ENCODE data around the gene OMP. TPM values are rescaled to one million over a fixed set of nuclear protein-coding genes. Genes with fewer than 3 reads are reported as not detected.

OMP gene
- polyA plus RNA-seq, 3 donors: not detected

DNA sequence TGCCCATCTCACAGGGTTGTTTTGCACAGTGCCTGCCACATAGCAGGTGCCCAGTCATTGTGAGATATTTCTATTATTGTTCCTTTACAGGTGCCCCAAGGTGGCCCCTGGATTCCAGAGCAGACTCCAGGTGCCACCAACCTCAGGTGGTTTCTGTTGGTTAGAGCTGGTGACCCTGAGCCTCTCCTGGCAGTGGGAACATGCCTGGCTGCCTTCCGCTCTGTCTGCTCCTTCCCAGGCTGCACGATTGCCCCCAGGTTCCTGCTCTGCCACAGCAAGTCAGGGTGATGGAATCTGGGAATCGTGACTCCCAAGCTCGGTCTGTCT lies 12.6 kb upstream of the OMP start:
- H3K9me3 ChIP-seq (replicated peaks in 1 of 2; ENCODE audit: control insufficient read depth in 1 of 2, insufficient read depth in 1 of 2, low read length in 2 of 2): no peaks in the 10 kb centered on the region
- TF ChIP-seq, protein P1, sequence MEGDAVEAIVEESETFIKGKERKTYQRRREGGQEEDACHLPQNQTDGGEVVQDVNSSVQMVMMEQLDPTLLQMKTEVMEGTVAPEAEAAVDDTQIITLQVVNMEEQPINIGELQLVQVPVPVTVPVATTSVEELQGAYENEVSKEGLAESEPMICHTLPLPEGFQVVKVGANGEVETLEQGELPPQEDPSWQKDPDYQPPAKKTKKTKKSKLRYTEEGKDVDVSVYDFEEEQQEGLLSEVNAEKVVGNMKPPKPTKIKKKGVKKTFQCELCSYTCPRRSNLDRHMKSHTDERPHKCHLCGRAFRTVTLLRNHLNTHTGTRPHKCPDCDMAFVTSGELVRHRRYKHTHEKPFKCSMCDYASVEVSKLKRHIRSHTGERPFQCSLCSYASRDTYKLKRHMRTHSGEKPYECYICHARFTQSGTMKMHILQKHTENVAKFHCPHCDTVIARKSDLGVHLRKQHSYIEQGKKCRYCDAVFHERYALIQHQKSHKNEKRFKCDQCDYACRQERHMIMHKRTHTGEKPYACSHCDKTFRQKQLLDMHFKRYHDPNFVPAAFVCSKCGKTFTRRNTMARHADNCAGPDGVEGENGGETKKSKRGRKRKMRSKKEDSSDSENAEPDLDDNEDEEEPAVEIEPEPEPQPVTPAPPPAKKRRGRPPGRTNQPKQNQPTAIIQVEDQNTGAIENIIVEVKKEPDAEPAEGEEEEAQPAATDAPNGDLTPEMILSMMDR (IDR thresholded peaks at IDR 0.05): no peak
- Mint-ChIP-seq H3K4me1 (no peaks in the 10 kb centered on the region), H3K4me3 (no peak overlapping the region), H3K36me3 (no peaks in the 10 kb centered on the region), H3K9me3 (no peaks in the 10 kb centered on the region), H3K27ac (no peak overlapping the region), H3K27me3 (ENCODE audit: low read depth in 3 of 3) (peaks cover 0 to 5% (median 0%) of the 10 kb centered on the region in 3 donors)
- H3K4me3 ChIP-seq (replicated peaks in 1 of 3; ENCODE audit: low read depth in 2 of 3, low read length in 3 of 3): no peak overlapping the region
- no peaks in the 10 kb centered on the region for H3K27me3 ChIP-seq (ENCODE audit: control insufficient read depth in 2 of 2, insufficient read depth in 2 of 2, low read length in 2 of 2)
- H3K4me2 ChIP-seq (replicated peaks; ENCODE audit: extremely low read depth, low read length, poor library complexity, severe bottlenecking): no peak overlapping the region
- no peak overlapping the region for H2AFZ ChIP-seq (ENCODE audit: insufficient read depth, low read depth, low read length, poor library complexity, severe bottlenecking)
- H3K27ac ChIP-seq (ENCODE audit: low read depth in 1 of 2, low read length in 2 of 2): no peak overlapping the region
- no peaks in the 10 kb centered on the region for H4K20me1 ChIP-seq (ENCODE audit: insufficient read depth, low read length)
- no peak for DNase-seq
- 93% methylated on average over 4 of the region's 4 CpGs for WGBS (ENCODE audit: insufficient coverage)
- H3K36me3 ChIP-seq (replicated peaks in 1 of 2; ENCODE audit: control insufficient read depth in 1 of 2, insufficient read depth in 2 of 2, low read length in 2 of 2): no peaks in the 10 kb centered on the region
- intact Hi-C loops (cut with micrococcal nuclease): loop anchor here (2.0 kb wide), 2 partner anchors 41 to 43 kb away; no protein-coding TSS in a partner anchor
- H3K9ac ChIP-seq (ENCODE audit: insufficient read depth, low read length, poor library complexity, severe bottlenecking): no peak overlapping the region
- no peaks in the 10 kb centered on the region for H3K79me2 ChIP-seq (ENCODE audit: insufficient read depth, low read length)
- H3K4me1 ChIP-seq (ENCODE audit: control insufficient read depth in 1 of 2, insufficient read depth in 2 of 2, low read length in 2 of 2): no peaks in the 10 kb centered on the region

DNA sequence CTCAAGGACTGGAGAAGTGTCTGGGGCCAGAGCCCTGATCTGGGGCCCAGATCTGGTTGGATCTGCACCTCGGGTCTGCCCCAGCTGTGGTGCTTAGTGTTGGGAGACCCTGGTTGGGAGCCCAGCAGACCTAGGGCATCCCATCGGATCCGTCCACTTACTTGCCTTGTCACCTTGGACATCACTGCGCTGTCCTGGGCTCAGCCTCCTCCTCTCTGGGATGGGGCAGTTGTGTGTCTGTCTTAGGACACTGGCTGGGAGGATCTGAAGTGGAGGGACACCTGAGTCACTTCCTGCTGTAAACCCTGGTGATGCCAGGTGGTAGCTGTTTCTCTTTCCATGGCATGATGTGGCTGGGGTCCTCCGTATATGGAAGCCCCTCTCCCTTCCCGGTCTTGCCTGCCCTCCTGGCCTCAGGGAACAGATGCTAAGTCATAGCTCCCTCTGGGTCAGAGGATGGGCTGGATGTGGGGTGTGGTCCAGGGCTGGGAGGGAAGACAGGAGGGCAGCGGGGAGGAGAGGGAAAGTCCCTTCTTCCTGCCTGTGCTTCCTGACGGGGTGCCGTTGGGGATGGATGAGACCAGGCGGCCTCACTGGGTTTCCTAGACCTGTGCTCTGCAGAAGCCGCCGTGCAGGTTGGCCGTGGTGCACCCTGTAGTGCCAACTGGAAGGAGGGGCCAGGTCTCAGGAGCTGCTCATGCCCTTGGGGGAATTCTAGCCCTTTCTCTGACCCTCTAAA lies 12.1 kb upstream of the OMP start:
- 47% methylated on average over 8 of the region's 13 CpGs for WGBS (ENCODE audit: insufficient coverage)
- H3K9me3 ChIP-seq (replicated peaks in 1 of 2; ENCODE audit: control insufficient read depth in 1 of 2, insufficient read depth in 1 of 2, low read length in 2 of 2): no peaks in the 10 kb centered on the region
- H3K36me3 ChIP-seq (replicated peaks in 1 of 2; ENCODE audit: control insufficient read depth in 1 of 2, insufficient read depth in 2 of 2, low read length in 2 of 2): no peaks in the 10 kb centered on the region
- H3K4me1 ChIP-seq (ENCODE audit: control insufficient read depth in 1 of 2, insufficient read depth in 2 of 2, low read length in 2 of 2): no peaks in the 10 kb centered on the region
- no peaks in the 10 kb centered on the region for H3K9me3 Mint-ChIP-seq
- no peak overlapping the region for H3K4me2 ChIP-seq (replicated peaks; ENCODE audit: extremely low read depth, low read length, poor library complexity, severe bottlenecking)
- H3K4me3 Mint-ChIP-seq: no peak overlapping the region
- TF ChIP-seq, protein P1 (IDR thresholded peaks at IDR 0.05): no peak
- H3K79me2 ChIP-seq (ENCODE audit: insufficient read depth, low read length): no peaks in the 10 kb centered on the region
- H4K20me1 ChIP-seq (ENCODE audit: insufficient read depth, low read length): no peaks in the 10 kb centered on the region
- no peaks in the 10 kb centered on the region for H3K27me3 ChIP-seq (ENCODE audit: control insufficient read depth in 2 of 2, insufficient read depth in 2 of 2, low read length in 2 of 2)
- no peak overlapping the region for H3K9ac ChIP-seq (ENCODE audit: insufficient read depth, low read length, poor library complexity, severe bottlenecking)
- H3K4me1 Mint-ChIP-seq: no peaks in the 10 kb centered on the region
- no peak overlapping the region for H3K4me3 ChIP-seq (replicated peaks in 1 of 3; ENCODE audit: low read depth in 2 of 3, low read length in 3 of 3)
- DNase-seq: no peak
- H2AFZ ChIP-seq (ENCODE audit: insufficient read depth, low read depth, low read length, poor library complexity, severe bottlenecking): no peak overlapping the region
- no peaks in the 10 kb centered on the region for H3K36me3 Mint-ChIP-seq
- intact Hi-C loops (cut with micrococcal nuclease): loop anchor here (2.0 kb wide), 2 partner anchors 42 to 44 kb away; no protein-coding TSS in a partner anchor
- peaks cover 0 to 5% (median 0%) of the 10 kb centered on the region in 3 donors for H3K27me3 Mint-ChIP-seq (ENCODE audit: low read depth in 3 of 3)
- H3K27ac ChIP-seq (ENCODE audit: low read depth in 1 of 2, low read length in 2 of 2): no peak overlapping the region
- no peak overlapping the region for H3K27ac Mint-ChIP-seq
